Mesenchymal stem cell (in vitro differentiated cells and primary cell): ENCODE results near the gene FAM163B.

ENCODE experiments used
- DNase-seq: peaks from one replicate; pipeline ENCODE4 v3.0.0-alpha.2; 2013
- H2AFZ ChIP-seq: one replicate; pipeline ENCODE4 v1.6.1; 2013; ENCODE audit warnings: low read depth, mild to moderate bottlenecking, control low read depth, inconsistent platforms, low read length, moderate library complexity
- H2AK5ac ChIP-seq: 2 replicates; pipeline ENCODE4 v1.6.1; 2013; ENCODE audit warnings: low read length, moderate library complexity, mild to moderate bottlenecking, inconsistent platforms; ENCODE audit not compliant: severe bottlenecking
- H2BK120ac ChIP-seq: one replicate; pipeline ENCODE4 v1.6.1; 2013; ENCODE audit warnings: low read depth, mild to moderate bottlenecking, inconsistent platforms, low read length, moderate library complexity
- H2BK12ac ChIP-seq, 2 experiments: one replicate each; pipeline ENCODE4 v1.6.1; 2013; ENCODE audit warnings: inconsistent platforms in 2 of 2, low read length in 2 of 2, mild to moderate bottlenecking in 2 of 2, moderate library complexity in 2 of 2, control low read depth in 1 of 2
- H2BK15ac ChIP-seq: one replicate; pipeline ENCODE4 v1.6.1; 2013; ENCODE audit warnings: mild to moderate bottlenecking, low read depth, inconsistent platforms; ENCODE audit not compliant: poor library complexity, severe bottlenecking
- H2BK5ac ChIP-seq: 2 replicates; pipeline ENCODE4 v1.6.1; 2013; ENCODE audit warnings: low read depth, mild to moderate bottlenecking, low read length, control low read depth, inconsistent platforms; ENCODE audit not compliant: poor library complexity, severe bottlenecking
- H3K14ac ChIP-seq, 2 experiments: one replicate each; pipeline ENCODE4 v1.6.1; 2013; ENCODE audit warnings: inconsistent platforms in 2 of 2, low read length in 2 of 2, control low read depth in 1 of 2, mild to moderate bottlenecking in 1 of 2, moderate library complexity in 1 of 2
- H3K18ac ChIP-seq, 2 experiments: one replicate each; pipeline ENCODE4 v1.6.1; 2013; ENCODE audit warnings: inconsistent platforms in 2 of 2, low read length in 2 of 2, control low read depth in 1 of 2, low read depth in 1 of 2, mild to moderate bottlenecking in 1 of 2
- H3K23ac ChIP-seq, 2 experiments: one replicate each; pipeline ENCODE4 v1.6.1; 2013; ENCODE audit warnings: inconsistent platforms in 2 of 2, low read length in 2 of 2, mild to moderate bottlenecking in 2 of 2, moderate library complexity in 2 of 2, control low read depth in 1 of 2
- H3K27ac ChIP-seq: 2 replicates; pipeline ENCODE4 v1.5.1; 2013; ENCODE audit warnings: mild to moderate bottlenecking, moderate library complexity, low read length, control low read depth, inconsistent platforms; ENCODE audit not compliant: poor library complexity, severe bottlenecking
- H3K27me3 ChIP-seq, 2 experiments: 2 replicates each; pipeline versions ENCODE4 v1.6.1 to v1.7.0; 2013; ENCODE audit warnings: low read length in 2 of 2, mild to moderate bottlenecking in 2 of 2, moderate library complexity in 2 of 2, control low read depth in 1 of 2, inconsistent platforms in 1 of 2; ENCODE audit not compliant: control insufficient read depth in 1 of 2, insufficient read depth in 1 of 2
- H3K36me3 ChIP-seq, 2 experiments: 2 replicates each; pipeline versions ENCODE4 v1.6.1 to v1.7.0; 2013; ENCODE audit warnings: low read length in 2 of 2, control low read depth in 1 of 2, inconsistent platforms in 1 of 2, low read depth in 1 of 2, mild to moderate bottlenecking in 1 of 2; ENCODE audit not compliant: insufficient read depth in 2 of 2, control insufficient read depth in 1 of 2
- H3K4ac ChIP-seq, 2 experiments: one replicate each; pipeline ENCODE4 v1.6.1; 2013; ENCODE audit warnings: inconsistent platforms in 2 of 2, low read length in 2 of 2, mild to moderate bottlenecking in 2 of 2, moderate library complexity in 2 of 2, control low read depth in 1 of 2, low read depth in 1 of 2
- H3K4me1 ChIP-seq: 2 replicates; pipeline ENCODE4 v1.6.1; 2013; ENCODE audit warnings: low read depth, low read length, control low read depth; ENCODE audit not compliant: control insufficient read depth, insufficient read depth
- H3K4me2 ChIP-seq: 2 replicates; pipeline ENCODE4 v1.6.1; 2013; ENCODE audit warnings: low read length, mild to moderate bottlenecking, inconsistent platforms; ENCODE audit not compliant: poor library complexity, severe bottlenecking
- H3K4me3 ChIP-seq, 2 experiments: 2 replicates each; pipeline versions ENCODE4 v1.5.1 to v1.7.0; 2013; ENCODE audit warnings: low read length in 2 of 2, mild to moderate bottlenecking in 2 of 2, control low read depth in 1 of 2, low read depth in 1 of 2; ENCODE audit not compliant: insufficient read depth in 1 of 2
- H3K79me1 ChIP-seq: replicated peaks from 2 replicates; pipeline ENCODE4 v1.6.1; 2013; ENCODE audit warnings: mild to moderate bottlenecking, control low read depth, low read length, inconsistent platforms; ENCODE audit not compliant: poor library complexity, severe bottlenecking
- H3K9ac ChIP-seq: 2 replicates; pipeline ENCODE4 v1.7.0; 2013; ENCODE audit warnings: mild to moderate bottlenecking, low read length, moderate library complexity
- H3K9me3 ChIP-seq: 2 replicates; pipeline ENCODE4 v1.7.0; 2013; ENCODE audit warnings: mild to moderate bottlenecking, low read length; ENCODE audit not compliant: control insufficient read depth
- H4K8ac ChIP-seq: one replicate; pipeline ENCODE4 v1.6.1; 2013; ENCODE audit warnings: inconsistent platforms, mild to moderate bottlenecking, low read length, moderate library complexity
- H4K91ac ChIP-seq: one replicate; pipeline ENCODE4 v1.6.1; 2013; ENCODE audit warnings: mild to moderate bottlenecking, low read length, inconsistent platforms
- WGBS: methylation state at CpG from one replicate; pipeline ENCODE4 v1.1.7; 2013; ENCODE audit warnings: mixed read lengths; 5-methylcytosine and 5-hydroxymethylcytosine counted together

Gene FAM163B

DNA sequence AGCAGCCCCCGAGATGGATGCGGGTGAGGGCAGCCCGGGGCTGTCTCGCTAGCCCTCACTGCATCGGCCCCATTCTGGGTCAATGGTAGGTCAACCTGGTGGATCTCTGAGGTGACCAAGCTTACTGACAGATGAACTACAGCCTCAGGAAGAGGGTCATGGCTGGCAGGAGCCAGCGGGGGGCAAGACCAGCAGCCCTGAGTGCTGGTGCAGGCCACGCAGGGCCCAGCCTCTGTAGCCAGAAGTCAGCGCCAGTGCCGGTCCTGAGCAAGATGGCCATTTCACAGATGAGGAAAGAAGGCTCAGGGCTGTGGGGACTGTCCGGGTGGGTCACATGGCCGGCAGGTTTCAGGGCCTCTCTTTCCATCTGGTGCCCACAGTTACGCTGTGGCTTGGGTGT, 21.9 kb upstream of the FAM163B start:
- H4K91ac ChIP-seq, result no peak overlapping the region
- WGBS, result 90% methylated on average over 12 of the region's 12 CpGs
- H3K4ac ChIP-seq, result no peak overlapping the region
- no peak overlapping the region for H4K8ac ChIP-seq
- no peak overlapping the region for H3K4me3 ChIP-seq
- no peaks in the 10 kb centered on the region for H3K36me3 ChIP-seq
- H2BK12ac ChIP-seq, result no peak overlapping the region
- no peak overlapping the region for H3K18ac ChIP-seq
- H3K4me1 ChIP-seq, result no peaks in the 10 kb centered on the region
- no peak overlapping the region for H3K14ac ChIP-seq
- no peak overlapping the region for H3K27ac ChIP-seq
- H3K27me3 ChIP-seq, result peaks cover 62 to 84% of the 10 kb centered on the region in 2 experiments
- H3K9me3 ChIP-seq, result peaks cover 17% of the 10 kb centered on the region
- no peak overlapping the region for H2AFZ ChIP-seq
- no peak for DNase-seq
- peak overlapping the region in 1 of 2 experiments; percentile 42 for H3K23ac ChIP-seq
- no peaks in the 10 kb centered on the region for H3K79me1 ChIP-seq
- H3K4me2 ChIP-seq, result no peak overlapping the region
- H3K9ac ChIP-seq, result no peak overlapping the region
- H2BK15ac ChIP-seq, result no peak overlapping the region
- H2BK120ac ChIP-seq, result no peak overlapping the region
- H2AK5ac ChIP-seq, result no peak overlapping the region
- H2BK5ac ChIP-seq, result no peak overlapping the region

DNA sequence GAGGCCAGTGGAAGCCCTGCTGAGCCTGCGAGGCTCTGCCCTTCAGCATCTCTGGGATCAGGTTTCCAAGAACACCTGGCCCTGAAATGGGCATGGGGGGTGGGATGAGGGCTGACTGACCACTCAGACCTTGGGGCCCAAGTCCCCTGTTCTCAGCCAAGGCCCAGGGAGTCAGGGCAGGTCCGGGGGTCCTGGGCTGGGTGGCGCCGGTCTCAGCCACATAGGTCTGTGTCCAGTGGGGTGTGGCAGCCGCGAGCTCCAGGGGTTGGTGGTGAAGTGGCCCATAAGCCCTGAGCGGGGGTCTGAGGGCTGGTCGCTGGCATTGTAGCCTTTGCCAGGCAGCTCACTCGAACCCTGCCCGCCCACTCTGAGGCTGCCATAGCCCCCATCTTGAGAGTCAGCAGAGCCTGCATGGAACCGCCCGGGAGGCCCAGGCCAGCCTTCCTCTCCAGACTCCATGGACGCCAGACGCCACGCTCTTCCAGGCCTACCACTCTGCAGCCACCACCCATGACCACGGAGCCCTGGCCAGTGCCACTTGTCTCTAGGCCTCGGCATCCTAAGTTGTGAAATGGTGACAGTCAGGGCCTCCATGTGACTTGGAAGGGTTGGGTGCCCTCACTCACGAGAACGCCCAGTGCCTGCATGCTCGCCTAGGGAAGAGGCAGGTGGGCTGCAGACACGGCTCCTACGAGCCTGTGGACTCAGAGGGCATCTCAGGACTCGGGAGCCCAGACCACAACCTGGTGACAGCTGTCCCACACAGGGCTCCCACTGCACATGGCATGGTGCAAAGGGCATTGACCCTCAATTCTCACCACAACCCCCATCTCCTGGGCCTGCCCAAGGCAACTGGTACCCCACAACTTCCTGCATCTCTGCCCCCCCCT, 20.3 kb upstream of the FAM163B start:
- H3K9me3 ChIP-seq, result peaks cover 28% of the 10 kb centered on the region
- no peak overlapping the region for H4K91ac ChIP-seq
- H2BK12ac ChIP-seq, result no peak overlapping the region
- H3K36me3 ChIP-seq, result no peaks in the 10 kb centered on the region
- no peak overlapping the region for H3K14ac ChIP-seq
- H2BK5ac ChIP-seq, result no peak overlapping the region
- no peak overlapping the region for H3K4me3 ChIP-seq
- no peak for DNase-seq
- WGBS, result 88% methylated on average over 23 of the region's 23 CpGs
- H2BK15ac ChIP-seq, result no peak overlapping the region
- H3K27me3 ChIP-seq, result peaks cover 59 to 73% of the 10 kb centered on the region in 2 experiments
- H2BK120ac ChIP-seq, result no peak overlapping the region
- H2AK5ac ChIP-seq, result no peak overlapping the region
- no peak overlapping the region for H3K4ac ChIP-seq
- no peak overlapping the region for H3K9ac ChIP-seq
- H3K4me1 ChIP-seq, result no peaks in the 10 kb centered on the region
- H3K79me1 ChIP-seq, result no peaks in the 10 kb centered on the region
- no peak overlapping the region for H3K18ac ChIP-seq
- no peak overlapping the region for H3K27ac ChIP-seq
- no peak overlapping the region for H4K8ac ChIP-seq
- no peak overlapping the region for H3K4me2 ChIP-seq
- H2AFZ ChIP-seq, result no peak overlapping the region
- H3K23ac ChIP-seq, result no peak overlapping the region

DNA sequence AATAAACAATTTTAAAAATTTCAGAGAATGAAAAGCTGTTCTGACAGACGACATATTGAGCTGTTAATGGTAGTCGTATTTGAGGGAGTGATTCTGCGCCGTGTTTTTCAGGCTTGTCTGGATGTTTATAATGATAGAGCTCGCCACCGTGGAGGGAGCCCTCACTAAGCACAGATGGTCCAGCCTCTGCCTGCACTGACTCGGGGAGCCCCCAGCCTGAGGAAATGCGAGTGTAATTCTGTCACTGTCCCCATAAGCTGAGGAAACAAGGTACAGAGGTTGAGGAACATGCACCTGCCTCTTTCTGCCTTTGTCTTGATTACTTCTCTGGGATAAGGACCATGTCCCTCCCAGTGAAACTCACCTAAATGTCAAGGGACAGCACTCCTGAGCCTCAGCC, 19.6 kb upstream of the FAM163B start:
- H3K18ac ChIP-seq, result no peak overlapping the region
- 84% methylated on average over 8 of the region's 8 CpGs for WGBS
- H2AK5ac ChIP-seq, result no peak overlapping the region
- no peak overlapping the region for H2AFZ ChIP-seq
- no peaks in the 10 kb centered on the region for H3K79me1 ChIP-seq
- peaks cover 28% of the 10 kb centered on the region for H3K9me3 ChIP-seq
- no peak overlapping the region for H3K23ac ChIP-seq
- no peak overlapping the region for H3K4me2 ChIP-seq
- no peak overlapping the region for H3K4ac ChIP-seq
- no peaks in the 10 kb centered on the region for H3K4me1 ChIP-seq
- no peak overlapping the region for H2BK15ac ChIP-seq
- no peak overlapping the region for H3K9ac ChIP-seq
- no peak overlapping the region for H2BK12ac ChIP-seq
- no peak overlapping the region for H4K91ac ChIP-seq
- no peak overlapping the region for H2BK120ac ChIP-seq
- no peaks in the 10 kb centered on the region for H3K36me3 ChIP-seq
- no peak overlapping the region for H4K8ac ChIP-seq
- H3K4me3 ChIP-seq, result no peak overlapping the region
- DNase-seq, result no peak
- no peak overlapping the region for H2BK5ac ChIP-seq
- no peak overlapping the region for H3K27ac ChIP-seq
- no peak overlapping the region for H3K14ac ChIP-seq
- H3K27me3 ChIP-seq, result peaks cover 53 to 70% of the 10 kb centered on the region in 2 experiments

DNA sequence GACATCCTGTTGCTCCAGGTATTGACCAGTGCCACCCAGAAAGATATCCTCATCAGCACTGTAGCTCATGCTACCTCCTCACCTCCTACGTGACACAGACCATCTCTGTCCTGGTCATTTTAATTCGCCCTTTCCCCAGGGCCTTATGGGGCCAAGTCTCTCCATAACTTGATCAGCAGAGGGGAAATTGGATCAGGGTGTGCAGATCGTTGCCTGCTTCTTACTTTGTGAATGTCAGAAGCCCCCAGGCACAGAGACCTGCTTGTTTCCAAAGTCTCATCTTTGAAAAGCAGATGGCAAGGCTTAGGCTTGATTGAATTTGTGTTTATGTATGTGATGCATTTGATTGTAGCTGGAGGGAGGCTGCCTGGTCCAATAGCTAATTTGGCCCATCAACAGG, 18.2 kb upstream of the FAM163B start:
- H3K36me3 ChIP-seq, result no peaks in the 10 kb centered on the region
- no peak overlapping the region for H2BK12ac ChIP-seq
- H3K4me1 ChIP-seq, result no peaks in the 10 kb centered on the region
- H3K27ac ChIP-seq, result no peak overlapping the region
- H3K9me3 ChIP-seq, result peaks cover 28% of the 10 kb centered on the region
- H3K4me2 ChIP-seq, result no peak overlapping the region
- no peak overlapping the region for H3K4me3 ChIP-seq
- H3K14ac ChIP-seq, result no peak overlapping the region
- WGBS, result 80% methylated on average over 3 of the region's 3 CpGs
- H2BK15ac ChIP-seq, result no peak overlapping the region
- no peak overlapping the region for H2BK5ac ChIP-seq
- no peak overlapping the region for H3K9ac ChIP-seq
- H4K91ac ChIP-seq, result no peak overlapping the region
- no peak overlapping the region for H2BK120ac ChIP-seq
- DNase-seq, result no peak
- peaks cover 46 to 71% of the 10 kb centered on the region in 2 experiments for H3K27me3 ChIP-seq
- no peak overlapping the region for H2AFZ ChIP-seq
- no peaks in the 10 kb centered on the region for H3K79me1 ChIP-seq
- H2AK5ac ChIP-seq, result no peak overlapping the region
- H3K18ac ChIP-seq, result no peak overlapping the region
- no peak overlapping the region for H3K23ac ChIP-seq
- H4K8ac ChIP-seq, result no peak overlapping the region
- no peak overlapping the region for H3K4ac ChIP-seq
